Measurements from ENCODE around the gene ACAA1.

ACAA1 gene

DNA sequence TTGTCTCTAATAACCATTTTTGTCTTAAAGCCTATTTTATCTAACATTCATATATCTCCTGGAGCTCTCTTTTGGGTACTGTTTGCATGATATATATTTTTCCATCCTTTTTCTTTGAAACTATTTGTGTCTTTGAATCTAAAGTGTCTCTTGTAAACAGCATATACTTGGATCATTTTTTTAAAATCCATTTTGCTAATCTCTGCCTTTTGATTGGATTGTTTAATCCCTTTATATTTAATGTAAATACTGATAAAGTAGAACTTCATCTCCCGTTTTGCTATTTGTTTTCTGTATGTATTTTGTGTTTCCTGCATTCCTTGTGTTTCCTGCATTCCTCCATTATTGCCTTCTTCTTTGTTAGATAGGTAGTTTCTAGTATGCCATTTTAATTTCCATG lies 31.4 kb downstream of the ACAA1 start:
- DNase-seq (ENCODE audit: low read depth), result no peak
- TF ChIP-seq, protein P1, sequence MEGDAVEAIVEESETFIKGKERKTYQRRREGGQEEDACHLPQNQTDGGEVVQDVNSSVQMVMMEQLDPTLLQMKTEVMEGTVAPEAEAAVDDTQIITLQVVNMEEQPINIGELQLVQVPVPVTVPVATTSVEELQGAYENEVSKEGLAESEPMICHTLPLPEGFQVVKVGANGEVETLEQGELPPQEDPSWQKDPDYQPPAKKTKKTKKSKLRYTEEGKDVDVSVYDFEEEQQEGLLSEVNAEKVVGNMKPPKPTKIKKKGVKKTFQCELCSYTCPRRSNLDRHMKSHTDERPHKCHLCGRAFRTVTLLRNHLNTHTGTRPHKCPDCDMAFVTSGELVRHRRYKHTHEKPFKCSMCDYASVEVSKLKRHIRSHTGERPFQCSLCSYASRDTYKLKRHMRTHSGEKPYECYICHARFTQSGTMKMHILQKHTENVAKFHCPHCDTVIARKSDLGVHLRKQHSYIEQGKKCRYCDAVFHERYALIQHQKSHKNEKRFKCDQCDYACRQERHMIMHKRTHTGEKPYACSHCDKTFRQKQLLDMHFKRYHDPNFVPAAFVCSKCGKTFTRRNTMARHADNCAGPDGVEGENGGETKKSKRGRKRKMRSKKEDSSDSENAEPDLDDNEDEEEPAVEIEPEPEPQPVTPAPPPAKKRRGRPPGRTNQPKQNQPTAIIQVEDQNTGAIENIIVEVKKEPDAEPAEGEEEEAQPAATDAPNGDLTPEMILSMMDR (conservative IDR thresholded peaks at IDR 0.05; ENCODE audit: low read length), result no peak
- H3K4me3 ChIP-seq (ENCODE audit: low read length), result no peak overlapping the region

DNA sequence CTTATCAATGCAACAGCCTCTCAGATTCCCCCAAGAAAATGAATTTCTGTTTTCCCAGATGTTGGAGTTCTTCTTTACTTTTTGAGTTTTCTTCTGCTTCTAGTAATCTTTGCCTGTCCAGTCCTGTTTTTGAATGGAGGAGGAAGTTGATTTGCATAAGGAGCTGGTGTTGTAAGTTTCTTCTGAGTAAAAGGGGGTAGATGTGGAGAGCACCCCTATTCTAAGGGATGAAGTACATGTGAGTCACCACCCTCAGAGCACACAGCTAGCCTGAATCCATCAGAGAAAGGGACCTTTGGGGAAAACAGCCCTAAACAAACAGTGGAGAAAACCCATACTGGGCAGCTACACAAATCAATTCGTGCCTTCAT lies 34.5 kb downstream of the ACAA1 start:
- no peak for DNase-seq (ENCODE audit: low read depth)
- H3K4me3 ChIP-seq (ENCODE audit: low read length), result no peak overlapping the region
- TF ChIP-seq, protein P1 (conservative IDR thresholded peaks at IDR 0.05; ENCODE audit: low read length), result no peak

DNA sequence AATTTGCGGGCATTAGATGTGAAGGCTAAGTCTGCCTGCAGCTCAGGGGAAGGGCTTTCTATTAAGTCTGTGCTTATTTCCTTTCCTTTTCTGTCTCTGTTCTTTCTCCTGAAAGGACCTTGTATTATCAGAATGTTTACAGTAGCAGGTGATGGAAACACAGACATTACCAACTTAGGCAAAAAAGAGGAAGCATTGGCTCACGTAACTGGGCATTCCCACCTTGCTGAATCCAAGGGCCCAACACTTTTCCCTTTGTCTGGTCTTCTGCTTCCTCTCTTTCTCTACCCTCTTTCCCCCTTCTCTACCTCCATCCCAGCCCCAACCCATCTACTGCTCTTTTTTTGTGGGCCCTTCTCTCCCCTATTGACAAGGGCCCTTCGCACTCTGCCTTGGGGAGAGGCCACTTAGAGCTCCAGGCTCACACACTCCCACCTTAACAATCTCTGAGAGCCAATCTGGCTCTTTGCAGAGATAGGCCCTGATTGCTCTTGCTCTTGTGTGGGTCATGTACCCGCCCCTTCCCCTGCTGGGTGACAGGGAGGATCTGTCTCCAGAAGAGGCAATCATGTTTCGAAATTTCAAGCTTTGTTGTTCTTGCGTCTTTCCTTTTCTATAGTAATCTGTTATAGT lies 35.0 kb downstream of the ACAA1 start:
- DNase-seq (ENCODE audit: low read depth), result no peak
- TF ChIP-seq, protein P1 (conservative IDR thresholded peaks at IDR 0.05; ENCODE audit: low read length), result no peak
- no peak overlapping the region for H3K4me3 ChIP-seq (ENCODE audit: low read length)

DNA sequence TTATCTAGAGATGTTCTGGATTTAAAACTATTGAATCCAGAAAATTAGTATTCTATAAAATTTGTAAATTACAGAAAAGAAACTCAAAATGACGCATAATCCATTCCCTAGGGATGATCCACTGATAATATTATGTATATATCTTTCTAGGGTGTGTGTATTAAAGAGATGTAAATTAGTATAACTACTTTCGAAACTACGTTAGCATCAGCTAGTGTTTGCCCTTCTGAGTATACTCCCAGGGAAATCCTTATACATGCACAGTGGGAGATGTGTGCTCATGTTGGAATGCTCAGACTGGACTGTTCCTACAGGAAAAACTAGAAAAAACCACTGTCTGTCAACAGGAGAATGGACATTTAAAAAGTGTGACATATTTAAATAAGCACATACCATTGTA lies 36.4 kb downstream of the ACAA1 start:
- DNase-seq (ENCODE audit: low read depth), result no peak
- TF ChIP-seq, protein P1 (conservative IDR thresholded peaks at IDR 0.05; ENCODE audit: low read length), result no peak
- no peak overlapping the region for H3K4me3 ChIP-seq (ENCODE audit: low read length)

DNA sequence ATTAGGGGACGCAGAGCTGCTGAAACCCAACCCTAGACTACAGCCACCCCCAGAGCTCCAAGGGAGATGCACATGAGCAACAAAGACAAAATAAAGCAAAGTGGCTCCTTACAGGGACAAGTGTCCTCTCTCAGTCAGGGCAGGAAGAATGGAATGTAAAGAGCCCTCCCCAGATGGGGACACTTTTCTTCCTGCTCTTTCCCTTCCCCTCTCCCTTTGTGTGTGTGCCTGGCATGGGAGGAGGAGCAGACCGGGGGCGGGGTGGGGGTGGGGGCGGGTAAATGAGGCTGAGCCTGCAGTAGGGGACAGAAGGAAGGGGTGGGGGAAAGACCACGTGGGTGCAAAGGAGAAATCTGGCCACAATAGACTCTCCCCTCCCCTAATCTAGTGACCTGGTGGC lies 37.4 kb downstream of the ACAA1 start:
- TF ChIP-seq, protein P1 (conservative IDR thresholded peaks at IDR 0.05; ENCODE audit: low read length), result no peak
- H3K4me3 ChIP-seq (ENCODE audit: low read length), result no peak overlapping the region
- DNase-seq (ENCODE audit: low read depth), result no peak

DNA sequence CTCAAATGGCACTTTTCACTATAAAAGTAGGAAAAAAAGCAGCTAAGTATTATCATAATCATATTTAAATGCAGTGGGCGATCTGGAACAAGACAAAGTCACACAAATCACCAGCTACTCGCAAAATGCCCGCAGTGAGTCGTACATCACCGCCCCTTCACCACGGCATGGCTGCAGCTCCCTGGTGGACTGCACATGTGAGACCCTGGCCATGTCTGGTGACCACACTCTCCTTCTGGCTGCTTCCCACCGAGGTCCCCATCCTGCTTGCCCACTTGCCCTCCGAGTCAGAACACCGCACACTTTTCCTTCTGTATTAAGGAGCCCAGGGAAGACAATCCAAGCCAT lies 38.6 kb downstream of the ACAA1 start:
- no peak overlapping the region for H3K4me3 ChIP-seq (ENCODE audit: low read length)
- no peak for DNase-seq (ENCODE audit: low read depth)
- TF ChIP-seq, protein P1 (conservative IDR thresholded peaks at IDR 0.05; ENCODE audit: low read length), result no peak

DNA sequence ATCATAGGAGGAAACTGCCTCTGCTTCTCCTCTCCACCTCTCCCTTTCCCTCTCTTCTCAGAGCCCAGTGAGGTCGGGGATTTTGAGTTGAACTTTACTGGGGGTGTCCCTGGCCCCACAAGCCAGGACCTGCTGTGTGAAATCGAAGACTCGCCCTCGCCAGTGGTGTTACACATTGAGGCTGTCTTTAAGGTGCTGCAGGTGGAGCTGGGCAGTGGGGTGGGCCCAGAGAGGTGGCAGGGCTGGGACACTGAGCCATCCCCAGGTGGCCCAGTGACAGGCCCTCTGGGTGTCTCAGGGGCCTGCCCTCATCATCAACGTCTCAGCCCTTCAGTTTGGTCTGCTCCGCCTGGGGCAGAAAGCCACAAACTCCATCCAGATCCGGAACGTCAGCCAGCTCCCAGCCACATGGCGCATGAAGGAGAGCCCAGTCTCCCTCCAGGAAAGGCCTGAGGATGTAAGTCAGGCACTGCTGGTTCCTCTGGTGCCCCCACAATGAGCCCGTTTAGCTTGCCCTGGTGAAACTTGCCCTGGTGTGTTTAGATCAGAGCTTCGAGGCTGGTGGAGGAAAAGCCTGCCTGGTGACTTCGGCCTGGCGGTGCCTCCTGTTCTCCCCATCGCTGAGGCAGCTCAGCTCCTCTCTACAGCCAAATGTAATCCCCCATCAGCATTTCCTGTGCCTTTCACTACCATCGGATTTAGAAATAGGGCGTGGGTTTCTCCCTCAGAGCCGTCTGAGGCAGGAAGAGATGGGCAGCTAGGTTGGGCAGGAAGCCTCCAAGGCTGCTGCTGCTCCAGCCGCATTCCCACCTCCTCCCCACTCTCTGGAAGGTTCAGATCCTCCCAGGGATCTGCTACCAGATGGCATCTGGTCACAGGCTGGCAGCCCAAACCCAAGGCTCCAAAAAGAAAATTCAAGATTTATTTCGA lies 39.2 kb downstream of the ACAA1 start:
- no peak overlapping the region for H3K4me3 ChIP-seq (ENCODE audit: low read length)
- no peak for DNase-seq (ENCODE audit: low read depth)
- TF ChIP-seq, protein P1 (conservative IDR thresholded peaks at IDR 0.05; ENCODE audit: low read length), result no peak

All from AG10803 (cell line).